Measurements from ENCODE around the gene DAAM1. TPM values are rescaled to one million over a fixed set of nuclear protein-coding genes. Genes with fewer than 3 reads are reported as not detected.

DAAM1 gene
- polyA plus RNA-seq, 3 donors = 3.2 to 6.3 (median 4.4) TPM

- no peak overlapping the region for H3K27ac Mint-ChIP-seq
- Histone ChIP-seq H3K4me1 (ENCODE audit: control insufficient read depth in 1 of 2, insufficient read depth in 2 of 2, low read length in 2 of 2) (no peaks in the 10 kb centered on the region), H2AFZ (ENCODE audit: insufficient read depth, low read depth, low read length, poor library complexity, severe bottlenecking) (no peak overlapping the region), H3K27me3 (ENCODE audit: control insufficient read depth in 2 of 2, insufficient read depth in 2 of 2, low read length in 2 of 2) (no peaks in the 10 kb centered on the region), H3K9ac (ENCODE audit: insufficient read depth, low read length, poor library complexity, severe bottlenecking) (no peak overlapping the region), H3K27ac (ENCODE audit: low read depth in 1 of 2, low read length in 2 of 2) (no peak overlapping the region), H3K79me2 (ENCODE audit: insufficient read depth, low read length) (no peaks in the 10 kb centered on the region), H3K9me3 (replicated peaks in 1 of 2; ENCODE audit: control insufficient read depth in 1 of 2, insufficient read depth in 1 of 2, low read length in 2 of 2) (no peaks in the 10 kb centered on the region), H3K4me3 (replicated peaks in 1 of 3; ENCODE audit: low read depth in 2 of 3, low read length in 3 of 3) (no peak overlapping the region), H3K4me2 (replicated peaks; ENCODE audit: extremely low read depth, low read length, poor library complexity, severe bottlenecking) (no peak overlapping the region), H4K20me1 (ENCODE audit: insufficient read depth, low read length) (no peaks in the 10 kb centered on the region), H3K36me3 (replicated peaks in 1 of 2; ENCODE audit: control insufficient read depth in 1 of 2, insufficient read depth in 2 of 2, low read length in 2 of 2) (peaks cover 0 to 2% of the 10 kb centered on the region in 2 donors)
- no peak overlapping the region for H3K4me3 Mint-ChIP-seq
- H3K9me3 Mint-ChIP-seq = no peaks in the 10 kb centered on the region
- H3K4me1 Mint-ChIP-seq = no peaks in the 10 kb centered on the region
- H3K36me3 Mint-ChIP-seq = peaks cover 27 to 33% of the 10 kb centered on the region in 2 donors
- intact Hi-C loops (cut with micrococcal nuclease) = no loop called here
- no peak for DNase-seq
- no peaks in the 10 kb centered on the region for H3K27me3 Mint-ChIP-seq (ENCODE audit: low read depth in 3 of 3)
- 100% methylated on average over 1 of the region's 10 CpGs for WGBS (ENCODE audit: insufficient coverage)
- TF ChIP-seq, protein P1, sequence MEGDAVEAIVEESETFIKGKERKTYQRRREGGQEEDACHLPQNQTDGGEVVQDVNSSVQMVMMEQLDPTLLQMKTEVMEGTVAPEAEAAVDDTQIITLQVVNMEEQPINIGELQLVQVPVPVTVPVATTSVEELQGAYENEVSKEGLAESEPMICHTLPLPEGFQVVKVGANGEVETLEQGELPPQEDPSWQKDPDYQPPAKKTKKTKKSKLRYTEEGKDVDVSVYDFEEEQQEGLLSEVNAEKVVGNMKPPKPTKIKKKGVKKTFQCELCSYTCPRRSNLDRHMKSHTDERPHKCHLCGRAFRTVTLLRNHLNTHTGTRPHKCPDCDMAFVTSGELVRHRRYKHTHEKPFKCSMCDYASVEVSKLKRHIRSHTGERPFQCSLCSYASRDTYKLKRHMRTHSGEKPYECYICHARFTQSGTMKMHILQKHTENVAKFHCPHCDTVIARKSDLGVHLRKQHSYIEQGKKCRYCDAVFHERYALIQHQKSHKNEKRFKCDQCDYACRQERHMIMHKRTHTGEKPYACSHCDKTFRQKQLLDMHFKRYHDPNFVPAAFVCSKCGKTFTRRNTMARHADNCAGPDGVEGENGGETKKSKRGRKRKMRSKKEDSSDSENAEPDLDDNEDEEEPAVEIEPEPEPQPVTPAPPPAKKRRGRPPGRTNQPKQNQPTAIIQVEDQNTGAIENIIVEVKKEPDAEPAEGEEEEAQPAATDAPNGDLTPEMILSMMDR (IDR thresholded peaks at IDR 0.05) = no peak
Observed at GRCh38 chr14:59268011-59268410, 79.5 kb downstream of the DAAM1 start.

DNA sequence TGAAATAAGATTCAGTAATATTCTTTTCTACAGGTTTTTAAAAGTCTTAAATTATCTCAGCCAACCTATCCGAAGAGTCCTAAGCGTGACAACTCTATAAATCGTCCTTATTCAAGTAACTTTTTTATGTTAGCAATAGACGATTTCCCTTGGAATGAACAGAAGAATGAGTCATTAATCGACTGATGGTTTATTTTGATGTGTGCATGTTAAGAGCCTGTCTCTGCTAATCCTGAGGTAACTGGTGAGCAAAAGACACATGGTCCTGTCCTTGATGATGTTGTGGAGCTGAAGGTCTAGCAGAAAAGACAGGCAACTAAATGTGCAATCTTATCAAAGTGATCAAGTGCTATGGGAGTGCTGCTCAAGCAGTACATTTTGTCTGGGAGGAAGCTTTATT, 80.4 kb downstream of the DAAM1 start:
- H3K4me3 ChIP-seq (replicated peaks in 1 of 3; ENCODE audit: low read depth in 2 of 3, low read length in 3 of 3) = no peak overlapping the region
- Mint-ChIP-seq H3K4me1 (no peaks in the 10 kb centered on the region), H3K9me3 (no peaks in the 10 kb centered on the region), H3K4me3 (no peak overlapping the region), H3K27ac (no peak overlapping the region), H3K36me3 (peaks cover 22 to 30% of the 10 kb centered on the region in 2 donors), H3K27me3 (ENCODE audit: low read depth in 3 of 3) (no peaks in the 10 kb centered on the region)
- H3K27me3 ChIP-seq (ENCODE audit: control insufficient read depth in 2 of 2, insufficient read depth in 2 of 2, low read length in 2 of 2) = no peaks in the 10 kb centered on the region
- H3K36me3 ChIP-seq (replicated peaks in 1 of 2; ENCODE audit: control insufficient read depth in 1 of 2, insufficient read depth in 2 of 2, low read length in 2 of 2) = no peaks in the 10 kb centered on the region
- no peak for DNase-seq
- no peaks in the 10 kb centered on the region for H3K9me3 ChIP-seq (replicated peaks in 1 of 2; ENCODE audit: control insufficient read depth in 1 of 2, insufficient read depth in 1 of 2, low read length in 2 of 2)
- no peaks in the 10 kb centered on the region for H3K79me2 ChIP-seq (ENCODE audit: insufficient read depth, low read length)
- WGBS (ENCODE audit: insufficient coverage) = 100% methylated on average over 2 of the region's 5 CpGs
- TF ChIP-seq, protein P1 (IDR thresholded peaks at IDR 0.05) = no peak
- intact Hi-C loops (cut with micrococcal nuclease) = no loop called here
- H2AFZ ChIP-seq (ENCODE audit: insufficient read depth, low read depth, low read length, poor library complexity, severe bottlenecking) = no peak overlapping the region
- no peak overlapping the region for H3K27ac ChIP-seq (ENCODE audit: low read depth in 1 of 2, low read length in 2 of 2)
- H3K4me1 ChIP-seq (ENCODE audit: control insufficient read depth in 1 of 2, insufficient read depth in 2 of 2, low read length in 2 of 2) = no peaks in the 10 kb centered on the region
- no peak overlapping the region for H3K4me2 ChIP-seq (replicated peaks; ENCODE audit: extremely low read depth, low read length, poor library complexity, severe bottlenecking)
- no peak overlapping the region for H3K9ac ChIP-seq (ENCODE audit: insufficient read depth, low read length, poor library complexity, severe bottlenecking)
- no peaks in the 10 kb centered on the region for H4K20me1 ChIP-seq (ENCODE audit: insufficient read depth, low read length)
